Panc1 (cell line): ENCODE data around the gene FJX1. TPM values are rescaled to one million over a fixed set of nuclear protein-coding genes. Genes with fewer than 3 reads are reported as not detected.

Source experiments
- ATAC-seq: fragments of 200-7000 bp; cut with Tn5 transposase; 2 replicates; pipeline ENCODE4 v1.9.1; 2020; ENCODE audit warnings: mild to moderate bottlenecking, moderate library complexity
- BruUV-seq: library from RNA; stranded (reverse); fragments of 400-500 nt; replicated peaks from 2 replicates; lab custom pipeline; 2021; lab: Mats Ljungman, UMichigan
- CTCF ChIA-PET: fragments of 300-600 bp; sonication (Branson Sonifier 250); formaldehyde crosslinking; loops from one replicate; lab custom pipeline; 2022; ENCODE audit warnings: antibody characterized with exemption; lab: Charles Lee
- POLR2A ChIA-PET: fragments of 300-600 bp; sonication (Branson Sonifier 250); formaldehyde crosslinking; loops from one replicate; lab custom pipeline; 2022; ENCODE audit warnings: antibody characterized with exemption; lab: Charles Lee
- DNase-seq: peaks from one replicate; pipeline ENCODE4 v3.0.0-alpha.2; 2010; ENCODE audit warnings: low read depth, low spot score
- H3K27ac ChIP-seq: 2 replicates; pipeline ENCODE4 v1.5.1; 2011; ENCODE audit warnings: mild to moderate bottlenecking, low read length, inconsistent platforms
- H3K27me3 ChIP-seq: fragments of 200-500 bp; sonication (Bioruptor generic); 2 replicates; pipeline ENCODE4 v1.6.0; 2014; ENCODE audit warnings: low read length, inconsistent platforms; ENCODE audit not compliant: control insufficient read depth, insufficient read depth
- H3K36me3 ChIP-seq: fragments of 200-500 bp; sonication (Bioruptor generic); 2 replicates; pipeline ENCODE4 v1.5.1; 2014; ENCODE audit warnings: inconsistent platforms, mild to moderate bottlenecking, low read length, moderate library complexity; ENCODE audit not compliant: control insufficient read depth, insufficient read depth
- H3K4me1 ChIP-seq: 2 replicates; pipeline ENCODE4 v1.5.1; 2011; ENCODE audit warnings: inconsistent platforms, mild to moderate bottlenecking, low read length, moderate library complexity; ENCODE audit not compliant: control insufficient read depth, insufficient read depth
- H3K4me3 ChIP-seq, 2 experiments: 2 replicates each; pipeline ENCODE4 v1.5.1; 2011 to 2012; ENCODE audit warnings: low read depth in 2 of 2, low read length in 2 of 2, mild to moderate bottlenecking in 2 of 2, inconsistent platforms in 1 of 2, moderate library complexity in 1 of 2
- H3K9me3 ChIP-seq: fragments of 200-500 bp; sonication (Bioruptor generic); 2 replicates; pipeline ENCODE4 v1.5.1; 2014; ENCODE audit warnings: low read depth, mild to moderate bottlenecking, inconsistent platforms, low read length, moderate library complexity; ENCODE audit not compliant: control insufficient read depth, insufficient read depth
- CTCF ChIP-seq: fragments of 450-650 bp; IDR thresholded peaks from 2 replicates; pipeline ENCODE4 v1.5.1; 2017; ENCODE audit warnings: mild to moderate bottlenecking
- POLR2AphosphoS5 ChIP-seq: IDR thresholded peaks from 2 replicates; pipeline ENCODE4 v1.6.1; 2012; ENCODE audit warnings: mild to moderate bottlenecking, low read depth, low read length, moderate library complexity
- REST ChIP-seq, 2 experiments: IDR thresholded peaks; 2 replicates each; pipeline ENCODE4 v1.6.1; 2011 to 2012; ENCODE audit warnings: low read depth in 2 of 2, control low read depth in 1 of 2, low read length in 1 of 2, mild to moderate bottlenecking in 1 of 2, moderate library complexity in 1 of 2; ENCODE audit not compliant: insufficient read depth in 1 of 2
- SIN3A ChIP-seq: IDR thresholded peaks from 2 replicates; pipeline ENCODE4 v1.6.1; 2012; ENCODE audit warnings: low read depth, mild to moderate bottlenecking, low read length, moderate library complexity, borderline replicate concordance; ENCODE audit not compliant: insufficient read depth
- TCF7L2 ChIP-seq: IDR thresholded peaks from 2 replicates; pipeline ENCODE4 v1.6.1; 2011; ENCODE audit warnings: mild to moderate bottlenecking, low read depth, low read length, inconsistent platforms
- in situ Hi-C: cut with HindIII; loops from 2 replicates; pipeline ENCODE4 v1.10.0; 2016; ENCODE audit warnings: low sequenced_read_pairs, low pct_unique_long_range_greater_than_20kb
- intact Hi-C: fragments of 100-400 bp; cut with micrococcal nuclease; formaldehyde crosslinking; loops from one replicate; pipeline ENCODE4 v1.10.0; 2022; ENCODE audit not compliant: unreplicated experiment
- total RNA-seq: library from RNA; stranded (reverse); gene quantifications from one replicate; pipeline ENCODE4 v1.2.1, GENCODE V29; 2021; ENCODE audit not compliant: unreplicated experiment

FJX1 gene
- total RNA-seq, 1 experiment from 2014 or later: 31.1 TPM

- Histone ChIP-seq H3K4me3 (peak overlapping the region; percentile 68 to 75), H3K27ac (peak overlapping the region; percentile 85), H3K36me3 (no peaks in the 10 kb centered on the region), H3K27me3 (no peaks in the 10 kb centered on the region; the same call in 1 of the 2 replicates), H3K4me1 (peaks cover 56% of the 10 kb centered on the region), H3K9me3 (no peaks in the 10 kb centered on the region)
- intact Hi-C loops: loop anchor here (5.0 to 10.0 kb wide), 3 partner anchors 203 to 528 kb away; no protein-coding TSS in a partner anchor
- in situ Hi-C loops: no loop called here
- DNase-seq: no peak
- no peak for TF ChIP-seq REST (IDR thresholded peaks at IDR 0.05; ENCODE audit: insufficient read depth in 1 of 2, low read depth in 2 of 2, low read length in 1 of 2)
- TF ChIP-seq TCF7L2: 0 out of 2 replicates have a peak, but pooled peaks have one; percentile 15
- TF ChIP-seq SIN3A: peak; percentile 8; the same call in 1 of the 2 replicates
- no peak for TF ChIP-seq POLR2AphosphoS5
- ATAC-seq: peak; percentile 60
- no TSS peak for BruUV-seq
- ChIA-PET CTCF (interaction anchor here (0.6 to 1.5 kb wide), 2 partner anchors 203 to 615 kb away, joined by 5 to 16 read pairs; no protein-coding TSS in a partner anchor), POLR2A (no interaction called here)
Observed at GRCh38 chr11:35619116-35619854, 1.0 kb downstream of the FJX1 start.

- Histone ChIP-seq H3K27me3 (no peaks in the 10 kb centered on the region; the same call in 1 of the 2 replicates), H3K36me3 (no peaks in the 10 kb centered on the region), H3K4me1 (peaks cover 52% of the 10 kb centered on the region), H3K4me3 (peak overlapping the region; percentile 68 to 75), H3K9me3 (no peaks in the 10 kb centered on the region), H3K27ac (peak overlapping the region; percentile 85)
- DNase-seq: no peak
- POLR2A ChIA-PET: interaction anchor here (0.5 kb wide), 1 partner anchor 127 kb away, joined by 22 read pairs; no protein-coding TSS in a partner anchor
- ATAC-seq: 0 out of 2 replicates have a peak, but pooled peaks have one; percentile 8
- TF ChIP-seq SIN3A (no peak), POLR2AphosphoS5 (no peak), CTCF (peak; percentile 42; the same call in 1 of the 2 replicates), REST (IDR thresholded peaks at IDR 0.05; ENCODE audit: insufficient read depth in 1 of 2, low read depth in 2 of 2, low read length in 1 of 2) (no peak), TCF7L2 (0 out of 2 replicates have a peak, but pooled peaks have one; percentile 50)
- TSS peak; percentile 94 for BruUV-seq
- in situ Hi-C loops (no loop called here), intact Hi-C loops (loop anchor here (5.0 to 10.0 kb wide), 3 partner anchors 202 to 527 kb away; no protein-coding TSS in a partner anchor)
- CTCF ChIA-PET: interaction anchor here (1.5 kb wide), 1 partner anchor 202 kb away, joined by 16 read pairs; no protein-coding TSS in a partner anchor
Observed at GRCh38 chr11:35619855-35620640, 1.8 kb downstream of the FJX1 start.
